NCI-H82 treated with DMSO at 0.1 percent for 48 hours (cell line): ENCODE results near the gene RFX1.

ENCODE experiments used
- DNase-seq: peaks from one replicate; lab custom pipeline; 2025; ENCODE audit not compliant: unreplicated experiment; lab: John Stamatoyannopoulos, UW

Gene RFX1

GRCh38 chr19:13962699-13963602 is 43.2 kb downstream of the RFX1 start:
- no peak for DNase-seq

- no peak for DNase-seq
Observed at GRCh38 chr19:13961826-13962698, 44.1 kb downstream of the RFX1 start.

- DNase-seq, result no peak
Observed at GRCh38 chr19:13960863-13961784, 45.0 kb downstream of the RFX1 start.

- no peak for DNase-seq
Observed at GRCh38 chr19:13959962-13960862, 45.9 kb downstream of the RFX1 start.

- no peak for DNase-seq
Observed at GRCh38 chr19:13959141-13959961, 46.8 kb downstream of the RFX1 start.

GRCh38 chr19:13958043-13958442 is 48.1 kb downstream of the RFX1 start:
- DNase-seq, result no peak

- DNase-seq, result no peak
Observed at GRCh38 chr19:13957051-13957450, 49.1 kb downstream of the RFX1 start.

- no peak for DNase-seq
Observed at GRCh38 chr19:13956365-13956744, 49.8 kb downstream of the RFX1 start.

GRCh38 chr19:13955662-13956364 is 50.3 kb downstream of the RFX1 start:
- DNase-seq, result no peak

GRCh38 chr19:13954185-13954584 is 51.9 kb downstream of the RFX1 start:
- no peak for DNase-seq

- no peak for DNase-seq
Observed at GRCh38 chr19:13952931-13953531, 53.1 kb downstream of the RFX1 start.

GRCh38 chr19:13952154-13952930 is 53.8 kb downstream of the RFX1 start, which contains the start of gene DCAF15:
Gene DCAF15, plus strand, starts transcription at chr19:13952509. Its CDS starts 4 bp downstream, at chr19:13952513.
- DNase-seq, result peak; percentile 100

GRCh38 chr19:13951799-13952153 is 54.3 kb downstream of the RFX1 start:
- DNase-seq, result no peak

- no peak for DNase-seq
Observed at GRCh38 chr19:13951043-13951442, 55.1 kb downstream of the RFX1 start.

GRCh38 chr19:13946414-13946813 is 59.7 kb downstream of the RFX1 start:
- no peak for DNase-seq

GRCh38 chr19:13942023-13942684 is 64.0 kb downstream of the RFX1 start:
- no peak for DNase-seq
